Measurements from ENCODE around the gene VEZF1.

DNA sequence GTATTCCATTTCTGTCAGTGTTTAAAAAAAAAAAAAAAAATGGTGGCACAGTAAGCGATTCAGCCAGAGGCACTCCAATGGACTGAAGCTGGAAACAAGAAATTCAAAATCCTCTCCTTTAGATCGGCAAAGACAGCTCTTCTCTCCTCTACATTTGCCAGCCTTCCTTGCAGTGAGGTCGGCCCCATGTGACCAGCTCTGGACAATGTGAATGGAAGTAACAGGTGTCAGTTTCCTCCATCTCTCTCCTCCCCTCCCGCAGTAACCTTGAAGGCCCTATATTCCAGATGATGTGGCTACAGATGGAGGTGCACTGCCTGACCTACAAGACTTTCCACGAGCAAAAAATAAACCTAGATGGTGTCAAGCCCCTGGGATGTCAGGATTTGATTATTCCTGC lies 47.8 kb downstream of the VEZF1 start:
- no peak for TF ChIP-seq POLR2A (IDR thresholded peaks at IDR 0.05)
- TF ChIP-seq POLR2AphosphoS5 (IDR thresholded peaks at IDR 0.05) = no peak

Data from transverse colon (tissue), 3 donors.